Measurements from ENCODE around the gene ZNF581.

ZNF581 gene, protein sequence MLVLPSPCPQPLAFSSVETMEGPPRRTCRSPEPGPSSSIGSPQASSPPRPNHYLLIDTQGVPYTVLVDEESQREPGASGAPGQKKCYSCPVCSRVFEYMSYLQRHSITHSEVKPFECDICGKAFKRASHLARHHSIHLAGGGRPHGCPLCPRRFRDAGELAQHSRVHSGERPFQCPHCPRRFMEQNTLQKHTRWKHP

DNA sequence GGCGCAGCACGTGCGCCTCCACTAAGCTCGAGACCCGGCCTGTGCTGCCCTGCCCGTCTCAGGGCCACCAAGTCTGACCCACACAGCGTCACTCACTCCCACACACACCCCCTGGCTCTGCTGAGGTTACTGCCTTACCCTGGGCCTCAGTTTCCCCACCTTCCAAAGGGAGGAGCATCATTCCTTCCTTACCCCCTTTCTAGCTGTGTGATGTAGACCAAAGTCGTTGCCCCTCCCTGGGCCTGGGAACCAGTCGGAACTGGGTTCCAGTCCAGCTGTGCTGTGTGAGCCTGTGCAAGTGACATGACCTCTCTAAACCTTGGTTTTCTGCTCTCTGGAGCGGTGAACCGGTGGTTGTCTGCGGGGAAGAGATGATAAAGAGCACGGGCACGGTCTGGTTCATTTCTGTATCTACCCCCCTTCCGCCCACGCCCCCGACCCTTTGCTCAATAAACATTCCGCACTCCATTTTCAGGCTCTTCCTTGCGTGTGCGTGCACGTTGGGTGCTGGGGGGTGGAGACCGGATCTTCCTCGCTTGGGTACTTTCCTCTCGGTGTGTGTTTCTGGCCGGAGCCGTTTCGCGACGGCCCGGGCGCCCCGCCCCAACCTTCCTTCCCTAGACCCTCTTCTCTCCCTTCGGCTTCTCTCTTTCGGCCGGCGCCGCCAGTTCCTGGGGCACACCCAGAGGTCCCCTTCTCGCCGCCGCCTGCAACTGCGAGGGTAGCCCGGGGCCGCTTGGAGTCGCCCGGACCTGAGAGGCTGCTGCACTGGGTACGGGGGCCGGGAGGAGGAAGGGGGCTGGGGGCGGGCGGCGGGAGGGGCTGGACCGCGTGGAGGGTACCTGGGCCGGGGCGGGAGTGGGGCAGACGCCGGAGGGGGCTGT is at the start of gene ZNF581:
ZNF581 (plus strand) TSS at position 647 of the 884 bp plus-strand sequence. CDS start 923 bp downstream, outside the sequence.
- Histone ChIP-seq H3K9ac (ENCODE audit: insufficient read length) (peak within 1 kb of the TSS; percentile 94), H3K27ac (peak within 1 kb of the TSS; percentile 92), H3K36me3 (ENCODE audit: insufficient read depth, low read length) (peaks cover 19% of the 10 kb centered on the region), H3K9me3 (ENCODE audit: low read depth, low read length) (no peaks in the 10 kb centered on the region), H3K4me3 (peak within 1 kb of the TSS; percentile 92)
- TF ChIP-seq POLR2AphosphoS5 (IDR thresholded peaks at IDR 0.05; ENCODE audit: borderline replicate concordance, low read depth, low read length) (peak; percentile 82), FOXP2 (optimal IDR thresholded peaks at IDR 0.05; ENCODE audit: control extremely low read depth, extremely low read length, insufficient read depth) (no peak), EZH2 (IDR thresholded peaks at IDR 0.05) (no peak)
- DNase-seq (ENCODE audit: low read depth, low spot score) = no peak

DNA sequence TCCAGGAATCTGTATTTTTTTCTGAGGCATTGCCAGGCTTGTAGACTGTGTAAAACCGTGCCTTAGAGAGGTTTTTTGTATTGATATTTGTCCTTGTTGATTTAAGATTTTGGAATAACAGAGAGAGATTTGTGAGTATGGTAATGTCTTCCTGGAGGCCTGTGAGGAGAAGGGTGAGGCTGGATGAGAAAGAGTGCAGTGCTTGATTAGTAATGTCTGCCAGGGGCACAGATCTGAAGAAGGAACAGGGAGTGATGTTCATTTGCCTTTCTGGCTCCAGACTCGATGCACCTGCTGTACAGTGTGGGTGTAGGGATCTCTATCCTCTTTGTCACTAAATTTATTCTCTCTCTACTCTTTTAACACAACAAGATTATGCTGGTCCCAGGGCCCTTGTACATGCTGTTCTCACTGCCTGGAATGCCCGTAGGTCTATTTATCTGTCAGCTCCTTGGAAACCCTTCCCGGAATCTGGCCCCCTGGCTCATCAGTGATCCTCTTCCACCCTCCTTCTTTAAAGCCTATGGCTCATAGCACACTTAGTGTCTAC is 48.4 kb upstream of the ZNF581 start:
- H3K36me3 ChIP-seq (ENCODE audit: insufficient read depth, low read length) = peaks cover 28% of the 10 kb centered on the region
- peak overlapping the region; percentile 57; the same call in 1 of the 2 replicates for H3K27ac ChIP-seq
- H3K4me3 ChIP-seq = no peak overlapping the region
- TF ChIP-seq POLR2AphosphoS5 (IDR thresholded peaks at IDR 0.05; ENCODE audit: borderline replicate concordance, low read depth, low read length) (no peak), EZH2 (IDR thresholded peaks at IDR 0.05) (no peak), FOXP2 (optimal IDR thresholded peaks at IDR 0.05; ENCODE audit: control extremely low read depth, extremely low read length, insufficient read depth) (no peak)
- H3K9ac ChIP-seq (ENCODE audit: insufficient read length) = no peak overlapping the region
- no peak for DNase-seq (ENCODE audit: low read depth, low spot score)
- no peaks in the 10 kb centered on the region for H3K9me3 ChIP-seq (ENCODE audit: low read depth, low read length)

DNA sequence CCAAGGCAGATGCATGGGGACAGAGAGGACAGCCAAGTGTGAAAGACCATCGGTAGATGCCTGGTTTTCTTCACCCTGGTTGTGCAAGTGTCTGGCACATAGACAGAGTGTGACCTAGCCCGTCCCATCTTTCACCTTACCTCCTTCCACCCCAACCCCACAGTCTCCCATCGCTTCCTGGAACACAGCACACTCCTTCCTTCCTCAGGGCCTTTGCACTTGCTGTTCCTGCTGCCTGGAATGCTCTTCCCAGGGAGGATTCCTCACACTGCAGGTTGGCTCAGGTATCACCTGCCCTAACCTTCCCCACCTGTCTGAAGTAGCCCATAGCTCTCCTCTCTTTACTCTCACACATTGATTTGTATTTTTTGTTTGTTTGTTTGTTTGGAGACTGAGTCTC is 47.1 kb upstream of the ZNF581 start:
- H3K9ac ChIP-seq (ENCODE audit: insufficient read length) = no peak overlapping the region
- no peak overlapping the region for H3K27ac ChIP-seq
- peaks cover 28% of the 10 kb centered on the region for H3K36me3 ChIP-seq (ENCODE audit: insufficient read depth, low read length)
- TF ChIP-seq POLR2AphosphoS5 (IDR thresholded peaks at IDR 0.05; ENCODE audit: borderline replicate concordance, low read depth, low read length) (no peak), EZH2 (IDR thresholded peaks at IDR 0.05) (no peak), FOXP2 (optimal IDR thresholded peaks at IDR 0.05; ENCODE audit: control extremely low read depth, extremely low read length, insufficient read depth) (no peak)
- H3K9me3 ChIP-seq (ENCODE audit: low read depth, low read length) = no peaks in the 10 kb centered on the region
- no peak overlapping the region for H3K4me3 ChIP-seq
- no peak for DNase-seq (ENCODE audit: low read depth, low spot score)

DNA sequence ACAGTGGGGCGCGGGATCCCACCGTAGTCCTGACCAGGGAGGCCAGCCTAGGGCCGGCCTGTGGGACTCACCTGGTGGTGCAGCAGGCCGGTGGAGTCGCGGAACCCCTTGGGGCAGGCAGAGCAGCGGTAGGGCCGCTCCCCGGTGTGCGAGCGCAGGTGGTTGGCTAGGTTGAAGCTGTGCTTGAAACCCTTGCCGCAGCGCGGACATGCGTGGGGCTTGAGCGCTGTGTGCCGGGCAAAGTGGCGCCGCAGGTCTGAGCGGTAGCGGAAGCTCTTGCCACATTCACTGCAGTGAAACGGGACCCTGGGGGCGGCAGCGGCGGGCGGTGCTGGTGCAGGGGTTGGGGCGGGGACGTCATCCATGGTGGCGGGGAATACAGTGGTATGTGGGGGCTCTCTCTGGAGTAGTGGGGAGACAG is 45.9 kb upstream of the ZNF581 start:
- Histone ChIP-seq H3K27ac (no peak overlapping the region), H3K36me3 (ENCODE audit: insufficient read depth, low read length) (peaks cover 28% of the 10 kb centered on the region), H3K4me3 (no peak overlapping the region), H3K9ac (ENCODE audit: insufficient read length) (no peak overlapping the region), H3K9me3 (ENCODE audit: low read depth, low read length) (no peaks in the 10 kb centered on the region)
- TF ChIP-seq FOXP2 (optimal IDR thresholded peaks at IDR 0.05; ENCODE audit: control extremely low read depth, extremely low read length, insufficient read depth) (no peak), EZH2 (IDR thresholded peaks at IDR 0.05) (no peak), POLR2AphosphoS5 (IDR thresholded peaks at IDR 0.05; ENCODE audit: borderline replicate concordance, low read depth, low read length) (no peak)
- DNase-seq (ENCODE audit: low read depth, low spot score) = no peak

DNA sequence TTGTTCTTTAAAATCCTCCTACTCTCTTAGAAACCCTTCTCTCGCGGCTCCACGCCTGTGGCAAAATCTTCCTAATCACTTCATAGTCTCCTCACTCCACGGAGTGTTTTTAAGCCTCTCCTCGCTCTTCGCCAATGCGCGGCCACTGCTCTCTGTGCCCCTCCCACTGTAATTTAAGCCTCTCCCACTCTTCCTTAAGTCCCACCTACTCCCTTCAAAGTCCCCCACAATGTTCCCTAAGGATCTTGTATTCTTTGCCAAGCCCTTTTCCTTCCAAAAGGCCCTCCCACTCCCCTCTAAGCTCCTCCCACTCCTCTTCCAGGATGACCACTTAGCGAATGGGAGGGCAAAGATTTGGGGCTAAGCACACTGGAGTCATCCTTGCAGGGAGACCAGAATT is 45.4 kb upstream of the ZNF581 start:
- TF ChIP-seq EZH2 (IDR thresholded peaks at IDR 0.05) (no peak), POLR2AphosphoS5 (IDR thresholded peaks at IDR 0.05; ENCODE audit: borderline replicate concordance, low read depth, low read length) (no peak), FOXP2 (optimal IDR thresholded peaks at IDR 0.05; ENCODE audit: control extremely low read depth, extremely low read length, insufficient read depth) (no peak)
- Histone ChIP-seq H3K4me3 (peak overlapping the region; percentile 72), H3K9me3 (ENCODE audit: low read depth, low read length) (no peaks in the 10 kb centered on the region), H3K27ac (peak overlapping the region; percentile 76), H3K36me3 (ENCODE audit: insufficient read depth, low read length) (peaks cover 28% of the 10 kb centered on the region), H3K9ac (ENCODE audit: insufficient read length) (no peak overlapping the region)
- no peak for DNase-seq (ENCODE audit: low read depth, low spot score)

DNA sequence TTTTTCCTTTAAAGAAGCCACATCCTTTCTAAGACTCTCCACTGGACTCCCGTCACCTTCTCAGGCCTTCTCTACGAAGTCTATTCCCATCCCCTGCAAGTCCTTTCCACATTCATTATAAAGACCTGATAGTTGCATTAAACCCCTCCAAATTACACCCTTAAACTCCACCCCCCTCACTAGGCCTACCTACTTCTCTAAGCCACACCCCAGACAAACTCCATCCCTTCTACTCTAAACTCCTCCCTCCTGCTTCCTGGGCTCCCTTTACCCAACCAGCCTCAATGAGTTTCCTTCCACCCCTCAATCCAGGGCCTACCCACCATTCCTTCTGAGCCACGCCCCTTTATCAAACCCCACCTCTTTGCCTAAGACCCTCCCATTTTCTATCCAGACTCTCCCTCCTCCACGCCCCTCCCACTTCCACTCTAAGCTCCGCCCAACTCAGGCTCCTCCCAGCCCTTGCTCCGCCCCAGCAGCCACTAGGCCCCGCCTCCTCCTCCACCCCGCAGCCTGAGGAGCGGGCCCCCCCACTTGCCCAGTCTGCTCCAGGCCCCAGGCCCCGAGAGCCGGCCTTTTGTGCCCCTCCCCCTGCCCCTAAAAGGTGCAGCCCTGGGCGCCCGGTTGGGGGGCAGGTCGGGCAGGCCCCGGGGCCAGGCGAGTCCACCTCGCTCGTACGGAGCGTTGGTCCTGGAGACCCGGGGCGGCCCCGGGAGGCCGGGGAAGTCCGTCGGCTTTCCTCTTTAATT is 44.6 kb upstream of the ZNF581 start:
- TF ChIP-seq EZH2 (IDR thresholded peaks at IDR 0.05) = no peak
- TF ChIP-seq FOXP2 (optimal IDR thresholded peaks at IDR 0.05; ENCODE audit: control extremely low read depth, extremely low read length, insufficient read depth) = no peak
- peak; percentile 40; the same call in 1 of the 2 replicates for TF ChIP-seq POLR2AphosphoS5 (IDR thresholded peaks at IDR 0.05; ENCODE audit: borderline replicate concordance, low read depth, low read length)
- H3K36me3 ChIP-seq (ENCODE audit: insufficient read depth, low read length) = peaks cover 28% of the 10 kb centered on the region
- H3K9me3 ChIP-seq (ENCODE audit: low read depth, low read length) = no peaks in the 10 kb centered on the region
- DNase-seq (ENCODE audit: low read depth, low spot score) = peak; percentile 99
- peak overlapping the region; percentile 99 for H3K27ac ChIP-seq
- peak overlapping the region; percentile 100 for H3K4me3 ChIP-seq
- peak overlapping the region; percentile 98 for H3K9ac ChIP-seq (ENCODE audit: insufficient read length)

DNA sequence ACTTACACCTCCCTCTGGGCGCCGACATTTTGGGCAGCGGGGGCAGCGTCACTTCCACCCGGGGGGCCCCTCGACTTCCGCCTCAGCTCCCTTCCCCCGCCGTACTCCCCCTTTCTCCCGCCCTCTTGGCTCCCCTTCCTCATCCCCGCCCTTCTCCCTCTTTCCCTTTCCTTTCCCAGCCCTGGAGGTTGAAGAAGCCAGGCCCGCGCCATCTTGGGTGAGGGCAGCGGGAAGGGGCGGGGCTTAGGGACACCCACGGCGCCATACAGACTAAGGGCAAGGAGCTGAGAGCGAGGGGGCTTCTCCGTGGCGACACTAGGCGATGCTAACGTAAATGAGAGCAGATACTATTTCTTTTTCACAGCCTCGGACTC is 44.0 kb upstream of the ZNF581 start, which contains the start of gene FIZ1:
FIZ1 (minus strand) TSS at position 50 of the 374 bp plus-strand sequence. CDS start 1,652 bp downstream, outside the sequence.
- peak within 1 kb of the TSS; percentile 100 for H3K4me3 ChIP-seq
- H3K9me3 ChIP-seq (ENCODE audit: low read depth, low read length) = no peaks in the 10 kb centered on the region
- peak within 1 kb of the TSS; percentile 98 for H3K9ac ChIP-seq (ENCODE audit: insufficient read length)
- H3K27ac ChIP-seq = peak within 1 kb of the TSS; percentile 99
- TF ChIP-seq FOXP2 (optimal IDR thresholded peaks at IDR 0.05; ENCODE audit: control extremely low read depth, extremely low read length, insufficient read depth) (no peak), POLR2AphosphoS5 (IDR thresholded peaks at IDR 0.05; ENCODE audit: borderline replicate concordance, low read depth, low read length) (peak; percentile 48), EZH2 (IDR thresholded peaks at IDR 0.05) (no peak)
- H3K36me3 ChIP-seq (ENCODE audit: insufficient read depth, low read length) = peaks cover 28% of the 10 kb centered on the region
- DNase-seq (ENCODE audit: low read depth, low spot score) = peak; percentile 96

Data from SK-N-MC (cell line).